Measurements from ENCODE around the gene NCLN.
"Not testable (repeated sequence)": the region's sequence is repeated elsewhere in the genome, so short reads cannot be mapped to it uniquely, and the experiment has no call there.

Gene NCLN

DNA sequence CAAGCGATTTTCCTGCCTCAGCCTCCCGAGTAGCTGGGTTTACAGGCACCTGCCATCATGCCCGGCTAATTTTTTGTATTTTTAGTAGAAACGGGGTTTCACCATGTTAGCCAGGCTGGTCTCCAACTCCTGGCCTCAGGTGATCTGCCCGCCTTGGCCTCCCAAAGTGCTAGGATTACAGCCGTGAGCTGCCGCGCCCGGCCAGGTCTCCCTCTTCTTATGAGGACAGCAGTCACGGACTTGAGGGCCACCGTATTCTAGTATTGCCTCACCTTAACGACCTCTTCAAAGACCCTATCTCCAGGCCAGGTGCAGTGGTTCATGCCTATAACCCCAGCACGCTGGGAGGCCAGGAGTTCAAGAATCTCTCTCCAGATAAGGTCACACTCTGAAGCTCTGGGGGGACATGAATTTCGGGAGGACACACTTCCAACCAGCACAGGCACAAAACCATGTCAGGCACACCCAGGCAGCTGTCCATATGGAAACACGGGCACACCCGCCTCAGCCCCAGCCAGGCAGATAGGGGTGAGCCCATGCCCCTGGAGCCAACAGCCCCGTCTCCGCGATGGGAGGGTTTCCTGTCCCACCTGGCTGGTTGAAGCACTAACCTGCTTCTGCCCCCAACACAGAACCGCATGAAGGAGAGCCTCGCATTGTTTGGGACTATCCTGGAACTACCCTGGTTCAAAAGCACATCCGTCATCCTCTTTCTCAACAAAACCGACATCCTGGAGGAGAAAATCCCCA lies 28.5 kb upstream of the NCLN start:
- no peak for DNase-seq

DNA sequence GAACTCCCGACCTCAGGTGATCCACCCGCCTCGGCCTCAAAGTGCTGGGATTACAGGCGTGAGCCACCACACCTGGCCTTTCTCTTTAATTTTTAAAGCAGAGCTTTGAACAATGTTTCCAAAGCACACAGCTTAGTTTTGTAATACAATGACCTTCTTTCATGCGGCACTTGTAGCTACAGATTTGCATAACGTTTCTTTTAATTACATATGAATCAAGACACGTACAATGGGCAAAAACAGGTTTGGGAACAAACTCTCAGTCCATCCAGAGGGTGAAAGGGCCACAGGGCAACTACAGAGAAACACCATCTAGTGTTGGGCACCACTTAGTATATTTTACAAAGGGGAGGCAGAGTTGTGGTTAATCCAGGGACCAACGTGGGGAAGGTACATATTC lies 26.2 kb upstream of the NCLN start:
- DNase-seq: no peak

DNA sequence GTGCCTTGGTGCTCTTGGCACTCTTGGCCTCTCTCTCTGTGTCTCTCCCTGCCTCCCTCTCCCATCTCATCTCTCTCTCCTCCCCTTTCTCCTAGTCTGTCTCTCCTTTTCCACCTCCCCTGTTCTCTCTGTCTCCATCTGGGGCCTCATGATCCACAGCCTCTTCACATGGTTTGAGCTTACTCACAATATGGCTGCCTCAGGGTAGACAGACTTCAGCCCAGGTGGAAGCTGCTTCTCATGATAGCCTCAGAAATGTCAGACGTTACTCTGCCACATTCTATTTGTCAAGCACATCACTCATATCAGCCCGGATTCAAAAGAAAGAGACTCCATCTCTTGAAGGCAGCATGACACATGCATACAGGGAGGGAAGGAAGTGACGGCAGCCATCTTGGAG lies 25.5 kb upstream of the NCLN start:
- no peak for DNase-seq

DNA sequence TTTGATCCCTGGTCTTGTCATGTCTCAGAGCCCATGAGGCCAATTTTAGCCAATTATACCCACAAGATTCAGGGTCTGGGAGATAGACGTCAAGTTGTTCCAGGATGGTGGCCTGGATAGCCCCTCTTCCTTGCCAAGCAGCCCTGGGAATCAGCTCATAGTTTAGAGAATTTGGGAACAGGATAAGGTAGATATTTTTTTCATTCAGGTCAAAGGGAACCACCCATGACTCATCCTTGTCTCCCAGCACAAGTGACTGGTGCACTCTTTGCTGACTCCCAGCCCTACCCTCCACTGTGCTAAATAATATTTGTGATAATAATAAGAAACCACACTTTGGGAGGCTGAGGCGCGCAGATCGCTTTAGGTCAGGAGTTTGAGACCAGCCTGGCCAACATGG lies 24.3 kb upstream of the NCLN start:
- DNase-seq: no peak

DNA sequence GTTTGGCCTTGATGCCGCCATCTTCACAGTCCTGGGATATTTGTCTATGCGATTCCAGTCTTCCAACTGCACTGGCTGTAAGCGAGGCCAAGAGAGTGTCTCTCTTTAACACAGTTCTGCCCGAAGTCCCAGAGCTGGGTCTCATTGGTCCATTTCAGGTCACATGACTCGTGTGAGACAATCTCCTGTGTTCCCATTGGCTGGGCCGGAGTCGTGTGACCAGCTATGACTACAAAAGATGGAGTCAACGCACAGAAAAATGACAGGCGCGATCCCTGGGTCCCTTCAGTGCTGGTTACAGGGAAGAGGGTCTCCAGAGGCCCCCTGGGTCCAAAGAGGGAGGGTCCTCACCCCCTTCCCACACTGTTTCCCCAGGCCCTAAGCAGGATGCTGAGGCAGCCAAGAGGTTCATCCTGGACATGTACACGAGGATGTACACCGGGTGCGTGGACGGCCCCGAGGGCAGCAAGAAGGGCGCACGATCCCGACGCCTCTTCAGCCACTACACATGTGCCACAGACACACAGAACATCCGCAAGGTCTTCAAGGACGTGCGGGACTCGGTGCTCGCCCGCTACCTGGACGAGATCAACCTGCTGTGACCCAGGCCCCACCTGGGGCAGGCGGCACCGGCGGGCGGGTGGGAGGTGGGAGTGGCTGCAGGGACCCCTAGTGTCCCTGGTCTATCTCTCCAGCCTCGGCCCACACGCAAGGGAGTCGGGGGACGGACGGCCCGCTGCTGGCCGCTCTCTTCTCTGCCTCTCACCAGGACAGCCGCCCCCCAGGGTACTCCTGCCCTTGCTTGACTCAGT lies 23.1 kb upstream of the NCLN start:
- no peak for DNase-seq

DNA sequence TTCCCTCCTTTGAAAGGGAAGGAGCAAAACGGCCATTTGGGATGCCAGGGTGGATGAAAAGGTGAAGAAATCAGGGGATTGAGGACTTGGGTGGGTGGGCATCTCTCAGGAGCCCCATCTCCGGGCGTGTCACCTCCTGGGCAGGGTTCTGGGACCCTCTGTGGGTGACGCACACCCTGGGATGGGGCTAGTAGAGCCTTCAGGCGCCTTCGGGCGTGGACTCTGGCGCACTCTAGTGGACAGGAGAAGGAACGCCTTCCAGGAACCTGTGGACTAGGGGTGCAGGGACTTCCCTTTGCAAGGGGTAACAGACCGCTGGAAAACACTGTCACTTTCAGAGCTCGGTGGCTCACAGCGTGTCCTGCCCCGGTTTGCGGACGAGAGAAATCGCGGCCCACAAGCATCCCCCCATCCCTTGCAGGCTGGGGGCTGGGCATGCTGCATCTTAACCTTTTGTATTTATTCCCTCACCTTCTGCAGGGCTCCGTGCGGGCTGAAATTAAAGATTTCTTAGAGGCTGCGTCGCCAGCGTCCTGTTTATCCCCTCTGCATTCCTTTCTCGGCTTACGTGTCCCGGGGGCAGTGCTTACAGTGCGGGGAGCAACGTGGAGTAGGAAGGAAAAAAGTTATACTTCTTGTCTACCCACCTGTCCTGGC lies 22.4 kb upstream of the NCLN start:
- no peak for DNase-seq

DNA sequence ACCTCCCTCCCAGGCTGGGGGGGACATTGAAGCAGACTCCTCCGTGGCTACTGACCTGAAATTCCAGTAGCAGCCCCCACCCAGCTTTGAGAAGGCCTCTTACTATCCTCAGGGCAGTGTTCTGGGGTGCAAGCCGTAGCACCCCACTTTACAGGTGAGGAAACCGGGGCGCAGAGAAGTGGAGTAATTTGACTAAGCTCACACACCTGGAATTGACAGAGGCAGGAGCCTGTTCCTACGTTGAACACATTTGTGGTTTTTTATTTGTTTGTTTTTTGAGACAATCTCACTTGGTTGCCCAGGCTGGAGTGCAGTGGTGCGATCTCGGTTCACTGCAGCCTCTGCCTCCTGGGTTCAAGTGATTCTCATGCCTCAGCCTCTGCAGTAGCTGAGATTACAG lies 21.8 kb upstream of the NCLN start:
- no peak for DNase-seq

DNA sequence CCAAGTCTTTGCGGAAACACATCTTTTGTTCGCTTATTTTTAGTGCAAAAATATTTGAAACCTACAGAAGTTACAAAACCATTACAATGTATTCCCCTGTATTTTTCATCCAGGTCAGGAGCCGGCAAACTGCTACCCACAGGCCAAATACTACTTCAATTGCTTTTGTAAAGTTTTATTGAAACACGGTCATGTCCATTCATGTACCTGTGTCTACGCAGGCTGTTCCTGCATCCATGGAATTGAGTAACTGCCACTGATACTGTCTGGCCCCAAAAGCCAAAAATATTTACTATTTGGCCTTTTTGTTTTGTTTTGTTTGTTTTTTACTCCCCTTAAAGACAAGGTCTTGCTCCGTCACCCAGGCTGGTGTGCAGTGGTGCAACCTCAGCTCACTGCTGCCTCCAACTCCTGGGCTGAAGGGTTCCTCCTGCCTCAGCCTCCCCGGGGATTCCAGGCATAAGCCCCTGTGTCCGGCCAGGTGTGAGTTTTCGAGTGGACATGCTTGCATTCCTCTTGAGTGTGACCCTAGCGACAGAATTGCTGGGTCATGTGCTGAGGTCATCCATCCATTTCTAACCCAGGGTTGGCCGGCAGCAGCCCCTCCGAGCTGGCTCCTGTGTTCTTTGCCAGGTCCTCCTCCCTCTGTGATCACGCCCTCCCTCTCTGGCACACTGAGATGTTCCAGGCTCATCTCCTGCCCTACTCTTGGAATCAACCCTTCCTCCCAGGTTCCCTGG lies 18.0 kb upstream of the NCLN start:
- no peak for DNase-seq

DNA sequence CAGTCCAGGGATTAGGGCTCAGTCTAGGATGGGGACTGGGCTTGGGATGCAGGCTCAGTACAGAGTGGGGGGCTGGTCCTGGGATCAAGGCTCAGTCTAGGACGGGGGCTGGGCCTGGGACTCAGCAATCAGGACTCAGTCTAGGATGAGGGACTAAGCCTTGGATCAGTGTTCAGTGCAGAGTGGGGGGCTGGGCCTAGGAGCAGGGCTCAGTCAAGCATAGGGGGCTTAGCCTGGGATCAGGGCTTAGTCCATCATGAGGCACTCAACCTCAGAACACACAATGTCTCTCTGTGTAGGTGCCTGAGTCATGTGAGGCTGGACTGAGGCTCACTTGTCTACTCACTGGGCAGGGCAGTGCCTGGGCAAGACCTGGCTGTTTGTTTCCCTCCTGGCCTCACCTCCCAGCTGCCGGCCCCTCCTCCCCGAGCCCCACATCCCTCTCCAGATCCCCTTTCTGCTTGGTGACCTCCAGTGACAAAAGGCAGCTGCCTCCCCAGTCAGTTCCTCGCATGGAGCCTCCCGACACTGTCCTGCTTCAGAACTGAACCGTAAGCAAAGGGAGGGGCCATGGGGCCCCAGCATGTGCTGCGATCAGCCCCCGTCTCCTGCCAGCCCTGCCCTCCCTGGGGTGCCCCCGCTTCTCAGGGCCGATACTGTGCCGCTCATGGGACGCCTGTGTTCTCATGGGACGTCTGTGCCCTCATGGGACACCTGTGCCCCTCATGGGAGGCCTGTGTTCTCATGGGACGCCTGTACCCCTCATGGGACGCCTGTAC lies 13.6 kb upstream of the NCLN start:
- no peak for DNase-seq

DNA sequence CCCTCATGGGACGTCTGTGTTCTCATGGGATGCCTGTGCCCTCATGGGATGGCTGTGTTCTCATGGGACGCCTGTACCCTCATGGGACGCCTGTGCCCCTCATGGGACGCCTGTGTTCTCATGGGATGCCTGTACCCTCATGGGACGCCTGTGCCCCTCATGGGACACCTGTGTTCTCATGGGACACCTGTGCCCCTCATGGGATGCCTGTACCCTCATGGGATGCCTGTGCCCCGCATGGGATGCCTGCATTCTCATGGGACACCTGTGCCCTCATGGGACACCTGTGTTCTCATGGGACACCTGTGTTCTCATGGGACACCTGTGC lies 13.1 kb upstream of the NCLN start:
- not testable (repeated sequence) for DNase-seq

DNA sequence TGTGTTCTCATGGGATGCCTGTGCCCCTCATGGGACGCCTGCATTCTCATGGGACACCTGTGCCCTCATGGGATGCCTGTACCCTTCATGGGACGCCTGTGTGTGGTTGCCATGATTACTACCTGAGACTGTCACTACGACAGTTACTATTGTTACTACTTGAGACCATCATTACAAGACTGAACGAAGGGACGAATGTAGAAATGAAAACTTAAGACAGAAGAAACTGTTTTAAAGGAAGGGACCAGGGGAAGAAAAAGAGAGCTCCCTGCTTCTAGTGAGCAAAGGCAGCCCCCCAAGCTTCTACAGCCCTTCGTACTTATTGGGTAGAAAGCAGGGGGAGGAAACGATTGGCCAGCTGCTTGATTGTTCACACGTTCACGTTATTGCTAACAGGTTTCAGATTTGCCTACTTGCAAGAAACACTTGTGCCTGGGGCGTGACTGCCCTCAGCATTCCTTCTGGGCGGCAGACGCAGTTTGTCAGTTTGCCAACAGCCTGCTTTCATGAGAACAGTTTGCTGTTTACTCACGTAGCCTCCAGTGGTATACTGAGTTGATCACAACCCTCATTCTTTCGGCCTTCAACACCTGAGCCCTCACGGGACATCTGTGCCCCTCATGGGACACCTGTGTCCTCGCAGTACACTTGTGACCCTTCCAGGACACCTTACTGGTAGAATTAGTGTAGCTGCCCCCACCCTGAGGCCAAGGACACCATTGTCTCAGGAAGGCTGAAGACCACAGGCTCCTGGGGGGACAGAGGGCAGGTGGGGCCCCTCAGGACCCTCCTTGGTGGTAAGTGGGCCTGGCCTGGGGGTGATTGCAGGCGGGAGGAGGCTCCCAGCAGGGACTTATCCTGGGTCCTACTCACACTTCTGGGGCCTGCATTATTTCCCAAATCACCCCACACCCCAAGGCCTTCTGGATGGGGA lies 9.7 kb upstream of the NCLN start:
- no peak for DNase-seq

DNA sequence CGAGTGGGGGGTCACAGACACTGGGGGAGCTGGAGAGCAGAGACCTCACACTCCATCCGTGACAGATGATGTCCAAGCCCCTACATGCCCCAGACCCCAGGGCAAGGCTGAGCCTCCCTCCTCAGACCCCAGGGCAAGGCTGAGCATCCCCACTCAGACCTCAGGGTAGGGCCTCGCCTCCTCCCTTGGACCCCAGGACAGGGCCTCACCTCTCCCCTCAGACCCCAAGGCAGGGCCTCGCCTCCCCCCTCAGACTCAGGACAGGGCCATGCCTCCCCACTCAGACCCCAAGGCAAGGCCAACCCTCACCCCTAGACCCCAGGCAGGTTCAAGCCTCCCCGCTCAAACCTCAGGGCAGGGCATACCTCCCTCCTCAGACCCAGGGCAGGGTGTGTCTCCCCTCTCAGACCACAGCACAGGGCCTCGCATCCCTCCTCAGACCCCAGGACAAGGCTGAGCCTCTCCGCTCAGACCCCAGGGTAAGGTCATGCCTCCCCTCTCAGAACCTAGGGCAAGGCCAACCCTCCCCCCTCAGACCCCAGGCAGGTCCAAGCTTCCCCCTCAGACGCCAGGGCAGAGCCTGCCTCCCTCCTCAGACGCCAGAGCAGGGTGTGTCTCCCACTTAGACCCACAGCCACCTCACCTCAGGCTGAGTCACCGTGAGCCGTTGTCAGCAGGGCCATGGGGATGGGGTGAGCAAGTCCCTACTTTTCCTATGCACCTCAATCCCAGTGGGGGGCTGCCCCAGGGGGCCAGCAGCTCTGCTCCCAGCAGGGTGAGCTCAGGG lies 8.8 kb upstream of the NCLN start:
- no peak for DNase-seq

DNA sequence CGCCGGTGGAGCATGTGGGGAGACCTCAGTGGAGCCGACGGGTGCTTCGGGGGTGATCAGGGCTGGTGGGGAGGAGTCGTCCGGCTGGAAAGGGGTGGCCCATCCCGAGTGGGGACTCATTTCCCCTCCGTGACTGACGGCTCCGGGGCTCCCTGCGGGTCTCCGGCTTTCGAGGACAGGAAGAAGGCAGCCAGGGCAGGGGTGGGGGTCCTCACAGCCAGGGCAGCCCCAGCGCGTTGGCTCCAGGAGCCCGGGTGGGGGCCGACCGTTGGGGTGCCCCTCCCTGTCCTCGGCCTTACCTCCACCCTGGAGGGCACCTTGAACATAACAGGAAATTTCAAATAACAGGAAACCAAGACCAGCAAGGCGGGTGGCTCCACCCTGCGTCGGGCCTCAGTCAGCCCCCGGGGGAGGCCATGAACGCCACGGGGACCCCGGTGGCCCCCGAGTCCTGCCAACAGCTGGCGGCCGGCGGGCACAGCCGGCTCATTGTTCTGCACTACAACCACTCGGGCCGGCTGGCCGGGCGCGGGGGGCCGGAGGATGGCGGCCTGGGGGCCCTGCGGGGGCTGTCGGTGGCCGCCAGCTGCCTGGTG lies 7.3 kb upstream of the NCLN start, which contains the start of gene S1PR4:
Gene S1PR4 (plus strand): TSS at position 393 of the 596 bp plus-strand sequence. CDS start 24 bp downstream, at position 417.
- peak; percentile 69 for DNase-seq

DNA sequence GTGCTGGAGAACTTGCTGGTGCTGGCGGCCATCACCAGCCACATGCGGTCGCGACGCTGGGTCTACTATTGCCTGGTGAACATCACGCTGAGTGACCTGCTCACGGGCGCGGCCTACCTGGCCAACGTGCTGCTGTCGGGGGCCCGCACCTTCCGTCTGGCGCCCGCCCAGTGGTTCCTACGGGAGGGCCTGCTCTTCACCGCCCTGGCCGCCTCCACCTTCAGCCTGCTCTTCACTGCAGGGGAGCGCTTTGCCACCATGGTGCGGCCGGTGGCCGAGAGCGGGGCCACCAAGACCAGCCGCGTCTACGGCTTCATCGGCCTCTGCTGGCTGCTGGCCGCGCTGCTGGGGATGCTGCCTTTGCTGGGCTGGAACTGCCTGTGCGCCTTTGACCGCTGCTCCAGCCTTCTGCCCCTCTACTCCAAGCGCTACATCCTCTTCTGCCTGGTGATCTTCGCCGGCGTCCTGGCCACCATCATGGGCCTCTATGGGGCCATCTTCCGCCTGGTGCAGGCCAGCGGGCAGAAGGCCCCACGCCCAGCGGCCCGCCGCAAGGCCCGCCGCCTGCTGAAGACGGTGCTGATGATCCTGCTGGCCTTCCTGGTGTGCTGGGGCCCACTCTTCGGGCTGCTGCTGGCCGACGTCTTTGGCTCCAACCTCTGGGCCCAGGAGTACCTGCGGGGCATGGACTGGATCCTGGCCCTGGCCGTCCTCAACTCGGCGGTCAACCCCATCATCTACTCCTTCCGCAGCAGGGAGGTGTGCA lies 6.6 kb upstream of the NCLN start:
- no peak for DNase-seq

DNA sequence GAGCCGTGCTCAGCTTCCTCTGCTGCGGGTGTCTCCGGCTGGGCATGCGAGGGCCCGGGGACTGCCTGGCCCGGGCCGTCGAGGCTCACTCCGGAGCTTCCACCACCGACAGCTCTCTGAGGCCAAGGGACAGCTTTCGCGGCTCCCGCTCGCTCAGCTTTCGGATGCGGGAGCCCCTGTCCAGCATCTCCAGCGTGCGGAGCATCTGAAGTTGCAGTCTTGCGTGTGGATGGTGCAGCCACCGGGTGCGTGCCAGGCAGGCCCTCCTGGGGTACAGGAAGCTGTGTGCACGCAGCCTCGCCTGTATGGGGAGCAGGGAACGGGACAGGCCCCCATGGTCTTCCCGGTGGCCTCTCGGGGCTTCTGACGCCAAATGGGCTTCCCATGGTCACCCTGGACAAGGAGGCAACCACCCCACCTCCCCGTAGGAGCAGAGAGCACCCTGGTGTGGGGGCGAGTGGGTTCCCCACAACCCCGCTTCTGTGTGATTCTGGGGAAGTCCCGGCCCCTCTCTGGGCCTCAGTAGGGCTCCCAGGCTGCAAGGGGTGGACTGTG lies 5.9 kb upstream of the NCLN start:
- no peak for DNase-seq

DNA sequence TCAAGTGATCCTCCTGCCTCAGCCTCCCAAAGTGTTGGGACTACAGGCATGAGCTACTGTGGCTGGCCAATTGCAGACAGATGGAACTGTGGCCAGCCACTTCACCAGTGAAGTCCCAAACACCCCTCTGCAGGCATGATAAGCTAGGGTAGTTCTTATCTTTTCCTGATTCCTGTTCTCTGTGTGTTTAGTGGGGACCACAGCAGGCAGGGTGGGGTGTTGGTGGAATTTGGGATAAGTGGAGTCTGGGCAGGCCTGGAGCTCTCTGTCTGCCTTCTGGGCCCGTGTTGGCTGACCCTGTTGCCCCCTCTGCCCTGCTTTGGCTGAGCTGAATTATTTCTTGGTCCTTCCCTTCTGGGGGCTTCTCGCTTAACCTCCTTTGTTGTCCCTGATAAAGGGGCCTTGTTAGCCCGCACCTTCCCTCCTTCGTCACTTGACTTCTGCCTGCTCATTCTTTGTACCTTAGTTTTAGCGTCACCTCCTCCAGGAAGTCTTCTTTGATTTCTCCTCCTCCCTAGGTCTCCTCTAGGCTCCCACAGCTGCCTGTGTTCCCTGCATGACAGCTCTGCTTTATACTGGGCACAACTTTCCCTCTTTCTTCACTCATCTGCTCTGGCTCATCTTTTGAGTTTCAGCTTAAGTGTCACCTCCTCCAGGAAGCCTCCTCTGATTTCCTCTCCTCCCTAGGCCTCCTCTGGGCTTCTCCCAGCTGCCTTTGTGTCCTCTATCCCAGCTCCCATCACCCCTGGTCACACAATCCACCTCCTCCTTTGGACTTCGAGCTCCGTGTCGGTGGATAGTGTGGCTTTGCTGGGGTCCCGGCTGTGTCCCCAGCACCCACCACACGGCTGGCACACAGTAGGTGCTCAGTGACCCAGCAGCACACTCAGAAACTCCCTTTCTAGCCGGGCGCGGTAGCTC lies 1.7 kb upstream of the NCLN start:
- no peak for DNase-seq

DNA sequence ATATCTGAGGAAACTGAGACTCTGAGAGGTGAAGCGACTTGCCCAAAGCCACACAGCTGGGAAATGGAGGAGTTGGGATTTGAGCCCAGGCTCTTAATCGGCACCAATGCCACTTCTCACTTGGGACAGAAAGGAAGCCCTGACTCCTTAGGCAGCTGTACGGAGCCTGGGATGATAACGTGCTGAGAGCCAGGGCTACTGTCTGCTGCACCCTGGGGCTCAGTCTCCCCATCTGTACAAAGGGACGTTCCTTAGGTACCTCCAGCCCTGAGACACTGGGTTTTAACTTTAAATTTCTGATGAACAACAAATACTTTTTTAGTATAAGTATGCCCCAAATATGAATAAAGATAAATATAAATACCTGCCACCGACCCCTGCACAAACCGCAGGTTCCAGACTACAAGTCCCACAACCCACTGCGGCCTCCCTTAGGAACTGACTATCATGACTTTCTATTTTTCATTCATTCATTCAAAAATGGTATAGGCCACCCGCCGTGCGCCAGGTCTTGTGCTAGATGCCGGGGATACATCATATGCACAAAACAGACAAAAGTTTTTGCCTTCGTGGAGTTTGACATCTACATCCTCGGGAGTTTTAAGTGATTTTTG lies 776 bp upstream of the NCLN start:
- DNase-seq: no peak
